Pulmonary artery endothelial cell (primary cell): ENCODE results near the gene ADA. TPM values are rescaled to one million over a fixed set of nuclear protein-coding genes. Genes with fewer than 3 reads are reported as not detected.
A peak's percentile ranks its signal among the peaks of the same experiment; 100 is the strongest.

Source experiments
- DNase-seq: peaks from one replicate; pipeline ENCODE4 v3.0.0-alpha.2; 2011; ENCODE audit warnings: low read depth, low spot score
- total RNA-seq: library from RNA; depleted of rRNA; stranded (reverse); fragments of >200 nt; gene quantifications from 2 replicates; pipeline ENCODE4 v1.2.3, GENCODE V29; 2014

ADA gene
- total RNA-seq, 1 donor from 2014 or later: 22.4 TPM

DNA sequence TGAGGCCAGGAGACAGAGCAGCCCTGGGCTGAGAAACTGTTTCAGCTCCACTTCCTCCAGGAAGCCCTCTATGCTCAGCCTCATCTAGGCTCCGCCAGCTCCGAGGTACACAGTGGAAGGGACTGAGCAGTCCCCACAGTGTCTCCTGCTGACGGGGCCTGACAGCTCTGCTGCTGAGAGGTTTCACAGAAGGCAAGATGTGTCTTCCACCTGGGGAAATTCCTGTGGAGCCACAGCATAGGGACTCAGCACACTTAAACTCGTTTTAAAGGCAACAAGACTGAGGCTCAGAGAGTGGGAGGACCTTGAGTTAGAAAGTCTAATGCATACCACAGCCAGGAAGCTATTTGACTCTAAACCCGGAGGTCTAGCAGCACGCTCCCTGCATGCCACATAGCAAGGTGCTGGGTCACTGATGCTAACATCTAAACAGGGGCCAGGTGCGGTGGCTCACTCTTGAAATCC is 6.8 kb downstream of the ADA start:
- no peak for DNase-seq

DNA sequence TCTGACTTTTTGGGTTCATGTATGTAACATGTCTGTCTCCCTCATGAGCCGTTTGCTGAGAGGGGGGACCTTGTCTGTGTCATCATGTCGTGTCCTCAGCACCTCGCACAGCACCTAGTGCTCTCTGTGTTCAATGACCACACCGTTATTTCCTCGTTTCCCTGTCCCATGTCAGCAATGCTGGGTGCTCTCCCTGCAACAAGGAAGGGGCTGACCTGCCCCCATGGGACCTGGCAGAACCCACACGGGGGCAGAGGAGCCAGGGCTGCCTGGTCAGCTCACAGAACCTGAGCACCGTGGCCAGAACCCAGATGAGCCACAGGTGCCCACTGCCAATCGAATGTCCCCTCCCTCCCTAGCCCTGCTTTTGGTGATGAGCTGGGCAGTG is 7.3 kb downstream of the ADA start:
- no peak for DNase-seq

DNA sequence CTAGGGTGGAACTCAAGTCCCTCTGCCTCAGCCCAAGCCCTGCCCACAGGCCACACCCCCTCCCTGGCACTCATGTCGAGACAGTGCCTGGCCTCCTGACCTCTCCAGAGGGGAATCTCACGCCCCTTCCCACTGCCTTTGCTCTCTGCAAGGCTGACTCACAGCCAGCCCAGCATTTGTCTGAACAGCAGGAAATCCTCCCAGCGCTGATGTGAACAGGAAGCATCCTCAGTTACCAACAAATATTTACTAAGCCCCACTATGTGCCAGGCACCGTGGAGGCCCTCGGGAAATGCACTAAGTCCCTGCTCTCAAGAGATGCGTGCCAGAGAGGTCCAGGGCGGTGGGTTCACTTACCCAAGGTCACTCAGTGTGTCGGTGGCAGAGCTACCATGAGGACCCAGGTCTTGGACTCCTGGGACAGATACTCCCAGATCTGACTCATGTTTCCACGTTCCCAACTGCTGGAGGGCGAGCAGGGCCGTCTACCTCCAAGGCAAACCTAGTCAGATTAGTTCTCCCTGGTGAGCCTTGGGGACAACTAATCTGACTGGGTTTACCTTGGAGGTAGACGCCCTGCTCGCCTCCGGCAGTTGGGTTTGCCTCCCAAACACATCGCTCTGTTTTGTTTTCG is 7.8 kb downstream of the ADA start:
- DNase-seq: peak; percentile 99

DNA sequence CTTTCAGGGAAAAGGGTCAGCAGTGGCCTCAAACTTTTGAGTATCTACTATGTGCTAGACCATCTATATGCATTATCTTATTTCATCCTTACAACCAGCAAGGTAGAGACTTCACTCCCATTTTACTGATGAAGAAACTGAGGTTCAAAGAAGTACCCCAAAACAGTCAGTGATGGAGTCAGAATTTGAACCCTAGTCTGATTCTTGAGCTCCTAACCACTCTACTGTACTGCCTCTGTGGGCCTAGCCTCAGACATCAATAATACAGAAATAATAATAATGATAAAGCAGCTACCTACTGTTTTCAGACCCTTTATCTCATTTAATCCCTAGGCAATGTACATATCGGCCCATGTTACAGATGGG is 8.4 kb downstream of the ADA start:
- DNase-seq: no peak

DNA sequence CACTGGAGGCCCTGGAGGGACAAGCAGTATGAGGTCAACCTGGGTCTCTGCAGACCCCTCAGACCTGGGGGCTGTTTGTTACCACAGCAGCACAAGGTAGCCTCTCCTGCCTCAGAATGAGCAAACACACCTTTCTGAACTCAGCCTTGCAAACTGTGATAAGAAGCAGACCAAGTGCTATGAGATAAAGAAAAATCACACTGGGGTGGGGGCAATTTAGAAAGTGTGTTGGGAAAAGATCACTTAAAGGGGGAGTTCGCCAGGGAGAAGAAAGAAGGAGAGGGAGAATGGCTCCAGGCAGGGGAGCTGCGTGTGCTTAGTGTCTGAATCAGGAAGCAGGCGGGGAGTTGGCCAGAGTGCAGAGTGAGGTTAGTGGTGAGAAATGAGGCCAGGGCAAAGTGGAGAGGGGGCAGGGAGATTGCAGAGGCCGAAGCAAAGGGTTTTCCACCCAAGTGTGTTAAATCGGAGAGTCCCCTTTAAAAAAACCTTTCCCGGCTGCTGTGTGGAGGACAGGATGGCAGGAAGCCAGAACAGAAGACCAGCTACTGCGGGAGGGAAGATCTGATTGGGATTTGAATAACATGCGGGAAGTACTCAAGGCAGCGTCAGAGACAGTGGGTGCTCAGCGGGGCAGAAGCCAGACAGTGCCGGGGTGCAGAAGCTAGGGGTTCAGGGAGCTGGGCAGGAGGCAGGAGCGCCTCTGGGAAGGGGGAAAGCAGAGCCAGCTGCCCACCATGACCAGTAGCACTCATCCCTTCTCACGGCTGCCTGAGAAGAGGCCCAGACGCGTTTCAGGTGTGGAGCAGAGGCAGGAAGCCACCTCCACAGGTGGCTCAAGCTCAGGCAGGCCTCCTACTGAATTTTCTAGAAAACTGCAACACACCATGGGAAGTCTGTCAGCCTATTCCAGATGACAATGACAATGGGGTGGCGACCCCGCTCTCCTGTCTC is 9.0 kb downstream of the ADA start:
- peak; percentile 85 for DNase-seq

DNA sequence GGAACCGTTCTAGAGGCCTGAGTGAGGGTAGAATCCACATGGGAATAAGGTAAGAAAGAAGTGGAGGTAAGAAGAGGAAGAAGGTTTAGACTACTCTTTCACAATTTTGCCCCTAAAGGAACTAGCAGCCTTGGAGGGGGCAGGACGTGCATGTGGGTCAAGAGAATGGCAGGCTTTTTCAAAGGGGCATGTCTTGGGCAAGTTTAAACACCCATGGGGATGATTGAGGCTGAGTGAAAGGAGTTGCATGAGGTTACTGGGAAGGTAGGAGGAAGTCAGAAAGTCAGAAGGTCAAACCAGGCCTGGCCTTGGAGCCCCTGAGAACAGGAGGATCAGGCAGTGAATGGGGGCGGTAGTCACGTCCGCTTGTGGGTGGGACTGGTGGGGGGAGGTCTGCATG is 10.2 kb downstream of the ADA start:
- DNase-seq: no peak

DNA sequence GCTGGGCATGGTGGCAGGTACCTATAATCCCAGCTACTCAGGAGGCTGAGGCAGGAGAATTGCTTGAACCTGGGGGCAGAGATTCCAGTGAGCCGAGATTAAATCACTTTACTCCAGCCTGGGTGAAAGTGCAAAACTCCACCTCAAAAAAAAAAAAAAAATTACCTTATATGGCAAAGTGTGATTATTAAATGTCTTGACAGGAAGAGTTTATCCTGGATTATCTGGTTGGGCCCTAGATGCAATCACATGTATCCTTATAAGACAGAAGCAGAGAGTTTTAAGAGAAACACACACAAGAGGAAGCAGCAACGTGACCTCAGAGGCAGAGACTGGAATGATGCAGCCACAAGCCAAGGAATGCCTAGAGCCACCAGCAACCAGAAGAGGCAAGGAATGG is 11.0 kb downstream of the ADA start:
- no peak for DNase-seq

DNA sequence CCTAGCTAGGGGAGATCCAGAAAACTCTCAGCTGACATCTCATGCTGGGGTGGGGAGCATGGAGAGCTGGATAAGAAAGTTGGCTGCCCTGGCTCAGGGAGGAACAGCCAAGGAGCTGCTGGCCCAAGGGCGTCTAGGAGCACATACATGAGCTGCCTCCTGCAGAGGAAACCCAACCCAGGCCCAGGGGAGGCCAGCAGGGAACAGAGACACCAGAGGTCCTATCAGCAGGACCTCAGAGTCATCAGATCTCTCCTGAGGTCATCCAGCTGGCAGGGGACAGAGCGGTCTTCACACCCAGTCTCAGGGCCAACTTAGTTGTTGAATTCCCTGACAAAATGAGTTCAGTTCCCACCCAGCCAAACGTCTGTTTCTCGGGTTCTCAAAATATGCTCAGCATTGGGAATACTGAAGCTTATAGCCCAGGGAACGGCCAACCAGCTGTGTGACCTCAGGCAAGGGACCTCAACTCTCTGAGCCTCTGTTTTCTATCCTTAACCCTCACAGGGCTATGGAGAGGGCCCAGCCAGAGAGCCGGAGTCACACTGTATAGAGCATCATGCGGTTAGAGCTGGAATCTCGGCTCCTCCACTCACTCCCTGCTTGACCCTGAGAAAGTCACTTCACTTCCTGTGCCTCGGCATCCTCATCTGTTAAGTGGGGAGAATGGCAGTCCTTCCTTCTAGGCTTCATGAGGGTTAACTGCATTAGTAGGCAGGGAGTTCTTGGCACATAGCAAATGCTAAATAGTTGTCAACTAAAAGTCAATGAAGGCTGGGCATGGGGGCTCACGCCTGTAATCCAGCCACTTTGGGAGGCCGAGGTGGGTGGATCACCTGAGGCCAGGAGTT is 13.8 kb downstream of the ADA start:
- DNase-seq: no peak

DNA sequence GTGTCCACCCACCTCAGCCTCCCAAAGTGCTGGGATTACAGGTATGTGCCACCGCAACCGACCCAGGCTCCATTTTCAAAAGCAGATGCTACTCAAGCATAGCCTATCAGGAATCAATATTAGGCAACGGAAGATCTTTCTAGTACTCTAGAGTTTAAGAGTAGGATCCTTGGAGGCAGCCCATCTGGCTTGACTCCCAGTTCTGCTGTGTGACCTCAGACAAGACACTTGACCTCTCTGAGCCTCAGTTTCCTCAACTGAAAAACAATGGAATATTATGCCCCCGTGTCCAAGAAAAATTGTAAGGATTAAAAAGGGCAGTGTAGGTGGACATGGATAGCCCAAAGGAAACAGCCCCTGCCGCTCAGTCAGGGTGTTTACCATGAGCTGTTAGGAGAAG is 14.5 kb downstream of the ADA start:
- no peak for DNase-seq

DNA sequence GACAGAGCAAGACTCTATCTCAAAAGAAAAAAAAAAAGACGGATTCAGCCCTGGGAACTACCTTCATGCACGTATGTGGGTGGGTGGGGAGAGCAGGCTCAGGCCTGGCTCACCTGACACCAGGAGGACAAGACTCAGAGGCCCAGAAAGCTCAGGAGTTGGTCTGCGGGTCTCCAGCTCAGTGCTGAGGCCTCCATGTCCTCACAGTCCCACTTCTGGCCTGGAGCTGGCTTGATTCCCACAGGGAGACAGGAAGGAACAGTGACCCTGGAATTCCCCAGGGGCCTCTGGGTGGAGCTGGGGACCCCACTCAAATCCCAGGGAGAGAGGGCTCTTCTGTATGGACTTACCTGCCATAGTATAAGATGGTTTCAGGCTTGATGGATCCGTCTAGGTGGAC is 15.6 kb downstream of the ADA start:
- DNase-seq: no peak

DNA sequence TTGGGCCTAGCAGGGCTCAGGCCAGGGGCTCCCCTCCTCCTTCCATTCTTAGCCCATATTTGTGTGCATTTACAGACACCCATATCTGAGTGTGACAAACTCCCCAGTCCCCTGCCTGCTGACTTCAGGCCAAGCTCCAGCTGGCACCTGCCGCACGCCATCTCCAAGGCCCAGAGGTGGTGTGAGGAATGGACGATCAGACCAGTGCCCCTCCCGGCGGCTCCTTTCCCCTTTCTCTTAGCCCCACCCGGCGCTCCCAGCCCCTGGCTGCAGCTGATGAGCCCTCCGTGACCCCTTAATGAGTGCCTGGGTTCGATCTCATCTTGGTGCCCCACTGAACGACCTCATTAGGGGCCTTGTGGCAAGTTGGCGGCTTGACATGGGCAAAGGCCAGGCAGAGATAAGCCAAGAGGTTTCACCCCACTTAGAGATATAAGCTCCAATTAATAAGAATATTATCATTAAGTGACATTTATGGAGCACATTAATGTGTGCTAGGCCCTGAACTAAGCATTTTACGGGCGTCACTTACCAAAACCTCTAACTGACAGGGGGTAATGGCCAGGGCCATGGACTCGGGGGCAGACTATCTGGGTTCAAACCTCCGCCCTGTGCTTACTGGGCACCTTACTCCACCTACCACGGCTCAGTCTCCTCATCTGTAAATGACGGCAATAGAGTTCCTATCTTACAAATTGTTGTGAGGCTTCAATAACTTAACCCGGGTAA is 17.5 kb downstream of the ADA start:
- no peak for DNase-seq

DNA sequence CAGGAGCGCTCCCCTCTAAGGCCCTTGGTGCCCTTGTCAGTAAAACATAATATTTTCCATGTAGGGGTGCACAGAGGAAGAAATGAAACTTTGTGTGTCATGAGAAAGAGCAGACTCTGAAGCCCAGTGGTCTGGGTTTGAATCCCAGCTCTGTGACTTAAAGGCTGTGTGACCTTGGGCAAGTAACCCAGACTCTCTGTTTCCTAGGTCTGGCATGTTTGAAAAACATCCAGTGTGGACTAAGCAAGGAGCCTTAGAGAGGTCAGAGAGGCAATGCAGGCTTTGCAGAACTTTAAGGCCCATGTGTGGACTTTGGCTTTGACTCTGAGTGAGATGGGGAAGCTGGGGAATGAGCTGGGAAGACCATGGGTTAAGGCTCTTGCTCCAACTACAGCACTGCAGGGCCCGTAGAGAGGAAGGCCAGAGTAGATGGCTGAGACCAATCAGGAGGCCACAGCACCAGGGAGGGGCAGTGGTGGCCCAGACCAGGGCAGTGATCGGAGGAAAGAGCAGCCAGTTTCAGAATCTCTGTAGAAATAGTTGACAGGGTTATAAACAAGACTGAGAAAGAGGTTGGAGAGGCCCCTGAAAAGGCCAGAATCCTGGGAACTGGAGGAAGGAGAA is 18.2 kb downstream of the ADA start:
- DNase-seq: no peak

DNA sequence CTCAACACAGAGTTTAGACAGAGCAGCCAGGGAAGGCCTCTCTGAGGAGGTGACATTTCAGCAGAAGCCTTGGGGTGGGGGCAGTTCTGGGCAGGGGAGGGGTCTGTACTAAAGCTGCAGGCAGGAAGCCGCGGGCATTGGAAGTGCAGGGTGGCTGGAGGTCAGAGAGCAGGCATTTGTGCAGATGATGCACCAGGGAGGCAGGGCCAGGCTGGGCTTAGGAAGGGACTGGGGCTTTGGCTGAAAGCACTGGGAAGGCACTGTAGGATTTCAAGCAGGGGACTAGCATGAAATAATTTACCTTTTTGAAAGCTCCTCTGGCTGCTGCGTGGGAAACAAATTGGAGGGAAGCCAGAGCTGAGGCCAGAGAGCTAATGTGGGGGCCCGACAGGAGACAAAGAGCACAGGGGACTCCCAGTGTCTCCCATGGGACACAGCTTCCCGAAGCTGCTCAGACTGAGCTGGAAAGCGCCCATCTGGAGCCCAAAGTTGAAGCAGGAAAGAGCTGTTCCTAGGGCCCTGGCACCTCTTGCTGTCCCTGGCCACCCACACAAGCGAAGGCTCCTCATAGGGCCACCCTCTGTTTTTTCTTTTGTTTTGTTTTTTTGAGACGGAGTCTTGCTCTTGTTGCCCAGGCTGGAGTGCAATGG is 19.3 kb downstream of the ADA start:
- DNase-seq: no peak

DNA sequence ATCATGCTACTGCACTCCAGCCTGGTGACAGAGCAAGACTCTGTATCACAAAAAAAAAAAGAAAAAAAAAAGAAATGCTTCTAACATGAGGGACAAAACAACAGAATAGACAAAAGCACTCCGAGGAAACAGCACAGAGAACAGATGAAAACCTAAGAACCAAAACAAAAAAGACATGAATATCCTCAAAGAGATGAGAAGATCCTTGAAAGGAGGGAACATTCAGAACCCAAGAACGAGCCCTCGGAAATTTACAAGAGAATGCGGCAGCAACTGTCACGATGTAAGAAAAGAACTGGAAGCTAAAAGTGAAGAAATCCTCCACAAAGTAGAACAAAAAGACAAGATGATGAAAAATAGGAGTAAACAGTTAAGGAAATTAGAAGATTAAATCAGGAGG is 21.2 kb downstream of the ADA start:
- no peak for DNase-seq

DNA sequence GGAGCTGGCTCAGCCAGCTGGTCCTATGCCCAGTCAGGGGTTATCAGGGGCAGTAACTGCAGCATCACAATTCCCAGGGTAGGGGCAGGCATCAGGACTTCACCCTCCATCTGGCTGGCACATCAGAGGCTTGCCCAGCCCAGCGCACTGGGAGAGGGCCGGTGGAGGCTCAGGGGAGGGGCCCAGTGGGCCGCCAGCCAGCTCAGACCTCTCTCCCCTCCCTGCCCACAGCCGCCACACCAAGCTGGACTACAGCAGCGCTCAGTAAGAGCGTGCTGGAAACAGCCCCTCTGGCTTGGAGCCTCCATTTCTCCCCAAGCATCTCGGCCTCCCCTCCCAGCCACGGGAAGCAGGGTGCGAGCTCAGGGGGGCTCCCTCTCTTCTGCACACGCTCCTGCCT is 22.0 kb downstream of the ADA start:
- DNase-seq: no peak

DNA sequence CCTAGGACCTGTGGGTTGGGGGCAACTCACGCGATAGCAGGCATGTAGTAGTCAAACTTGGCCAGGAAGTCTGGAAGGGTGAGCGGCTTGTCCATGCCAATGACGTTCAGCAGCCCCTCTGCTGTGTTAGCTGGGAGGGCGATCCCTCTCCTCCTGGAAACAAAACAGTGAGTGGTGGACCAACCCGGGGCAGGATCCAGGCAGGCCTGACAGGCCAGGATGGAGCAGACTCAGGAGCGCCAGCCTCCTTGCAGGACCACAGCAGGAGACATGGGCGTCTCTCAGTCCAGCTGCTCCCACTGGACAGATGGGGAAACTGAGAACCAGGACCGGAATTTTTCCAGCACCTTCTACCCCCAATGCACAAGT is 22.5 kb downstream of the ADA start:
- no peak for DNase-seq

DNA sequence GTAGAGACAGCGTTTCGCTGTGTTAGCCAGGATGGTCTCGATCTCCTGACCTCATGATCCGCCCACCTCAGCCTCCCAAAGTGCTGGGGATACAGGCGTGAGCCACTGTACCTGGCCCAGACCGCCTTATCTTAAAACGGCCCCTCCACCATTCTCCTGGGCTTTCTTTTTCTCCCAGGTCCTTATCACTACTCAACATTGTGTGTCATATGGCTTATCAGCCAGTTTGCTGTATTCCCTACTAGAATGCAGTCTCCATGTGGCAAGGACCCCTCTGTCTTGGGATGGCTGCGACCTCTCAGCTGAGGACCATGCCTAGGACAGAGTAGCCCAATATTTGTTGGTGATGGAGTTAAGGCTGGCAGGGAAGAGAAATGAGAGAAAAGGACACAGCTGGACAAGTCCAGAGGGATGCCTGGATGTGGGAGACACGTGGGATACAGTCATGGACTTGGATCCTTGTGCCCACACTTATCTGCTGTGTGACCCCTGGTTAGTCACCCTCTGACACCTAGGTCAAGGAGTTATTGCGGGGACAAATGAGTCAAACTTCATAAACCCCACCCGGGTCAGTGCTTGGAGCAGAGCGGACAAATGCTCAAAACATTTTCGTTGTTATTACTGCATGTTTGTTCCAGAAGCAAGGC is 24.0 kb downstream of the ADA start:
- DNase-seq: no peak

DNA sequence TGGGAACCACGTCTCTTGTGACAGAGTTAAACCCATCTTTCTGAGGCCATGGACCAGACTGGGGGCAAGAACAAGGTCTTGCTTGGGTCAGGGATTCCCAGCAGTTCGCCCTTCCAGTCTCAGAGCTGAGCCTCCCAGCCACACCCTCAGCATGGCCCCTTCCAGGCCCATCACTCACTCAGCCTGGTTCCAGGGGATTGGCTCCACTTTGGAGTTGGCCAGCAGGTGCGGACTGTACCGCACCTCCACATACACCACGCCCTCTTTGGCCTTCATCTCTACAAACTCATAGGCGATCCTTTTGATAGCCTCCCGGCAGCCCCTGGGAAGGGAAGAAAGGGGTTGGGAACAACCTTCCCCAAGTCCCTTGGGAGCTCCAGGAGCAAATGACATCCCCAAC is 25.2 kb downstream of the ADA start:
- no peak for DNase-seq

DNA sequence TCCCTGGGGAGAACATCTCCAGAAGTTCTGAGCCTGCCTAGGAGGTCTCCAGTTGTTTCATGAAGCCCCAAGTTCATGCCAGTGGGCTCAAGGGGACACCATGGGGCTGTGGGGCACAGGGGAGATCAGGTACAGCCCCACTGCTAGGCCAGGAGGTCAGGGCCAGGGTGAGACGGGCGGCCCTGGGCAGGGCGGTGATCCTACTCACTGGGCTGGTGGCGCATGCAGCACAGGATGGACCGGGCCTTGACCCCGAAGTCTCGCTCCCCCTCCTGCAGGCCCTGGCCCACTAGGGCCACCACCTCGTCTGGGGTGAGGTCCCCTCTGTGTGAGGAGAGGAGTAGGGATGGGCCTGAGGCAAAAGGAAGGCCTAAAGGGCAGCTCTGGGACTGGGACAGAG is 26.1 kb downstream of the ADA start:
- no peak for DNase-seq

DNA sequence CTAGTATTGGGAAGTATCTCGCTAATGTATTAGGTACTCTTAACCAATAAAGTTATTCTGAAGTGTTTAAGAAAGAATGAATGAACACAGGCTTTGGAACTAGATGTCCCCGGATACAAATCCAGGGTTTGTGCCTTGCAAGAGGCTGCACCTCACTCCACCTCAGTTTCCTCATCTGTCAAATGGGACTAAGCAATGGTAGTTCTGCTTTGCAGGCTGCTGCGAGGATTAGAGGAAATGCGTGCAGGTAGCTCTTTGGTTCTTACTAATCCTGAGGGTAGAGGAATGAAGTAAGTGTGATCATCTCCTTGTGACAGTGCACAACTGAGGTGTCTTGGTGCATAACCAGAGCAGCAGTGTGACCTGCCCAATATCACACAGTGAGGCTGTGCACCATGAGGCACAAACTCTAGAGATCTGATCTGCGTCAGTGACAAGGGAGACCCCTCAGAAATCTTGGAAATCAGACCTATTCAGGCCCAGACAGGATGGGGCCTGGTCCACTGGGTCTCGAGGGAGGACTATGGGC is 26.7 kb downstream of the ADA start:
- no peak for DNase-seq
